Brain microvascular endothelial cell (primary cell): Measurements from ENCODE around the gene TTC24.

Experiments
- DNase-seq: peaks from one replicate; pipeline ENCODE4 v3.0.0-alpha.2; 2020
- H3K27ac ChIP-seq: fragments of 250-450 bp; sonication (Bioruptor Pico); 2 replicates; pipeline ENCODE4 v1.5.1; 2020; ENCODE audit warnings: mild to moderate bottlenecking, moderate library complexity
- H3K27me3 ChIP-seq: fragments of 250-450 bp; sonication (Bioruptor Pico); replicated peaks from 2 replicates; pipeline ENCODE4 v1.5.1; 2020; ENCODE audit warnings: mild to moderate bottlenecking
- H3K36me3 ChIP-seq: fragments of 250-450 bp; sonication (Bioruptor Pico); replicated peaks from 2 replicates; pipeline ENCODE4 v1.5.1; 2020; ENCODE audit warnings: mild to moderate bottlenecking
- H3K4me3 ChIP-seq: 2 replicates; pipeline ENCODE4 v1.5.1; 2011; ENCODE audit warnings: low read depth, mild to moderate bottlenecking, control low read depth, low read length, moderate library complexity
- CTCF ChIP-seq: IDR thresholded peaks from 2 replicates; pipeline ENCODE4 v1.5.1; 2011; ENCODE audit warnings: low read depth, mild to moderate bottlenecking, moderate library complexity, low read length, control low read depth, inconsistent platforms; ENCODE audit errors: missing control alignments
- in situ Hi-C: cut with HindIII; loops from 2 replicates; pipeline ENCODE4 v1.10.0; 2017; ENCODE audit warnings: low sequenced_read_pairs, low pct_ligation_motif_present

Gene TTC24

GRCh38 chr1:156574039-156574633 lies 5.4 kb upstream of the TTC24 start:
- Histone ChIP-seq H3K4me3 (no peak overlapping the region), H3K36me3 (no peaks in the 10 kb centered on the region), H3K27ac (no peak overlapping the region), H3K27me3 (no peaks in the 10 kb centered on the region)
- no peak for DNase-seq
- in situ Hi-C loops, result loop anchor here (10.0 kb wide), 1 partner anchor 49 kb away; no protein-coding TSS in a partner anchor
- no peak for TF ChIP-seq CTCF

- no peak overlapping the region for H3K27ac ChIP-seq
- no peak for DNase-seq
- TF ChIP-seq CTCF, result no peak
- no peaks in the 10 kb centered on the region for H3K36me3 ChIP-seq
- H3K4me3 ChIP-seq, result no peak overlapping the region
- no peaks in the 10 kb centered on the region for H3K27me3 ChIP-seq
- in situ Hi-C loops, result loop anchor here (10.0 kb wide), 1 partner anchor 53 kb away; no protein-coding TSS in a partner anchor
Measured at GRCh38 chr1:156577550-156577949, 2.0 kb upstream of the TTC24 start.

- H3K36me3 ChIP-seq, result no peaks in the 10 kb centered on the region
- in situ Hi-C loops, result loop anchor here (10.0 kb wide), 1 partner anchor 53 kb away; no protein-coding TSS in a partner anchor
- DNase-seq, result no peak
- TF ChIP-seq CTCF, result no peak
- H3K27ac ChIP-seq, result no peak overlapping the region
- H3K4me3 ChIP-seq, result no peak overlapping the region
- no peaks in the 10 kb centered on the region for H3K27me3 ChIP-seq
Measured at GRCh38 chr1:156578055-156578454, 1.5 kb upstream of the TTC24 start.

GRCh38 chr1:156581661-156582387 lies 2.3 kb downstream of the TTC24 start:
- DNase-seq, result no peak
- Histone ChIP-seq H3K4me3 (no peak overlapping the region), H3K27ac (no peak overlapping the region)

GRCh38 chr1:156582388-156583017 lies 3.0 kb downstream of the TTC24 start:
- in situ Hi-C loops, result no loop called here
- H3K4me3 ChIP-seq, result no peak overlapping the region
- no peaks in the 10 kb centered on the region for H3K27me3 ChIP-seq
- no peaks in the 10 kb centered on the region for H3K36me3 ChIP-seq
- no peak for DNase-seq
- no peak for TF ChIP-seq CTCF
- no peak overlapping the region for H3K27ac ChIP-seq

More at GRCh38 chr1:156581661-156582387, 2.3 kb downstream of the TTC24 start:
- in situ Hi-C loops, result no loop called here
- TF ChIP-seq CTCF, result no peak
- Histone ChIP-seq H3K36me3 (no peaks in the 10 kb centered on the region), H3K27me3 (no peaks in the 10 kb centered on the region)
